Renal pelvis (tissue), 3 donors: ENCODE results near the gene MAP3K8. TPM values are rescaled to one million over a fixed set of nuclear protein-coding genes. Genes with fewer than 3 reads are reported as not detected.

Experiments used
- polyA plus RNA-seq, 3 donors: library from polyadenylated mRNA; unstranded; fragments of 120-200 nt; gene quantifications; one replicate each; pipeline ENCODE4 v1.2.1, GENCODE V29; 2013; ENCODE audit not compliant: insufficient read length in 3 of 3

MAP3K8 gene
- polyA plus RNA-seq, 3 donors: 6.3 to 12.3 (median 9.3) TPM

Other genes starting within 250 kb of the MAP3K8 start
- 10 to 100 TPM; 19.9 to 27.8 (median 26.5) TPM for gene MTPAP, start 84.9 kb upstream of the MAP3K8 start, polyA plus RNA-seq
- not detected for gene LYZL2, start 195.6 kb downstream of the MAP3K8 start, polyA plus RNA-seq